Prostate gland (tissue), 2 donors: Measurements from ENCODE around the gene PIPOX. TPM values are rescaled to one million over a fixed set of nuclear protein-coding genes. Genes with fewer than 3 reads are reported as not detected.

Source experiments
- DNase-seq: peaks from one replicate; pipeline ENCODE4 v3.0.0-alpha.2; 2019; ENCODE audit warnings: low spot score
- H3K27ac ChIP-seq, 2 donors: fragments of 200-600 bp; sonication (generic); 2 replicates each; pipeline ENCODE4 v1.5.1; 2017 to 2019
- H3K27me3 ChIP-seq: fragments of 200-600 bp; sonication (generic); replicated peaks from 2 replicates; pipeline ENCODE4 v1.5.1; 2019; ENCODE audit not compliant: insufficient read depth
- H3K36me3 ChIP-seq, 2 donors: fragments of 200-600 bp; sonication (generic); 1 replicate in 1 of 2; 2 replicates in 1 of 2; pipeline versions ENCODE4 v1.5.1 to v1.8.1; 2017 to 2019
- H3K4me1 ChIP-seq: fragments of 200-600 bp; sonication (generic); replicated peaks from 2 replicates; pipeline ENCODE4 v1.5.1; 2019
- H3K4me3 ChIP-seq, 2 donors: fragments of 200-600 bp; sonication (generic); 2 replicates each; pipeline ENCODE4 v1.5.1; 2017 to 2019
- H3K9me3 ChIP-seq: fragments of 200-600 bp; sonication (generic); 2 replicates; pipeline ENCODE4 v1.5.1; 2017
- CTCF ChIP-seq, 4 experiments: fragments of 200-600 bp in 2 of 4; fragments of 450-650 bp in 2 of 4; sonication (generic) in 2 of 4; IDR thresholded peaks; 1 replicate in 3 of 4; 2 replicates in 1 of 4; pipeline ENCODE4 v1.5.1; 2016 to 2019; ENCODE audit warnings: antibody characterized with exemption in 4 of 4, mild to moderate bottlenecking in 2 of 4, moderate library complexity in 2 of 4
- POLR2A ChIP-seq: fragments of 450-650 bp; IDR thresholded peaks from one replicate; pipeline ENCODE4 v1.6.1; 2016; ENCODE audit warnings: antibody characterized with exemption, mild to moderate bottlenecking
- POLR2AphosphoS5 ChIP-seq: sonication (generic); formaldehyde crosslinking; IDR thresholded peaks from one replicate; pipeline ENCODE4 v1.6.1; 2017; ENCODE audit warnings: antibody characterized with exemption
- WGBS: methylation state at CpG from one replicate; pipeline ENCODE4 v1.1.5; 2018; 5-methylcytosine and 5-hydroxymethylcytosine counted together
- intact Hi-C: fragments of 100-400 bp; cut with DNase I; formaldehyde crosslinking; loops from one replicate; pipeline ENCODE4 v1.14.2; 2022
- total RNA-seq, 2 donors: library from RNA; depleted of rRNA; stranded (reverse); fragments of >200 nt; gene quantifications; one replicate each; pipeline ENCODE4 v1.1.0, GENCODE V29; 2016

PIPOX gene
- total RNA-seq, 2 donors from 2014 or later = 3.1 to 6.2 TPM

- Histone ChIP-seq H3K36me3 (no peaks in the 10 kb centered on the region), H3K4me3 (no peak overlapping the region), H3K27me3 (no peaks in the 10 kb centered on the region), H3K9me3 (no peaks in the 10 kb centered on the region), H3K27ac (no peak overlapping the region), H3K4me1 (no peaks in the 10 kb centered on the region)
- TF ChIP-seq POLR2AphosphoS5 (no peak), CTCF (IDR thresholded peaks at IDR 0.05) (no peak), POLR2A (no peak)
- no peak for DNase-seq
- 81% methylated on average over 7 of the region's 7 CpGs for WGBS
- intact Hi-C loops = no loop called here
Measured at GRCh38 chr17:29045734-29046472, 3.0 kb downstream of the PIPOX start.

- H3K9me3 ChIP-seq = no peaks in the 10 kb centered on the region
- TF ChIP-seq POLR2AphosphoS5 (no peak), CTCF (IDR thresholded peaks at IDR 0.05) (no peak), POLR2A (no peak)
- H3K4me3 ChIP-seq = no peak overlapping the region
- no peaks in the 10 kb centered on the region for H3K27me3 ChIP-seq
- H3K4me1 ChIP-seq = no peaks in the 10 kb centered on the region
- no peak for DNase-seq
- H3K27ac ChIP-seq = no peak overlapping the region
- intact Hi-C loops = no loop called here
- H3K36me3 ChIP-seq = no peaks in the 10 kb centered on the region
- 79% methylated on average over 5 of the region's 5 CpGs for WGBS
Measured at GRCh38 chr17:29046473-29046839, 3.5 kb downstream of the PIPOX start.

- WGBS = 50% methylated on average over 10 of the region's 10 CpGs
- intact Hi-C loops = no loop called here
- Histone ChIP-seq H3K4me1 (no peaks in the 10 kb centered on the region), H3K36me3 (no peaks in the 10 kb centered on the region), H3K27me3 (no peaks in the 10 kb centered on the region), H3K27ac (no peak overlapping the region), H3K4me3 (no peak overlapping the region), H3K9me3 (no peaks in the 10 kb centered on the region)
- DNase-seq = no peak
- TF ChIP-seq POLR2AphosphoS5 = no peak
- TF ChIP-seq POLR2A = no peak
Measured at GRCh38 chr17:29048440-29049368, 5.8 kb downstream of the PIPOX start.

- Histone ChIP-seq H3K27ac (no peak overlapping the region), H3K4me1 (no peaks in the 10 kb centered on the region), H3K9me3 (no peaks in the 10 kb centered on the region), H3K36me3 (no peaks in the 10 kb centered on the region), H3K4me3 (no peak overlapping the region), H3K27me3 (no peaks in the 10 kb centered on the region)
- DNase-seq = no peak
- TF ChIP-seq CTCF (IDR thresholded peaks at IDR 0.05) (no peak), POLR2AphosphoS5 (no peak), POLR2A (no peak)
- intact Hi-C loops = no loop called here
- WGBS = 91% methylated on average over 11 of the region's 11 CpGs
Measured at GRCh38 chr17:29049541-29050145, 6.7 kb downstream of the PIPOX start.

GRCh38 chr17:29050176-29050575 is 7.2 kb downstream of the PIPOX start:
- Histone ChIP-seq H3K4me1 (no peaks in the 10 kb centered on the region), H3K36me3 (no peaks in the 10 kb centered on the region), H3K4me3 (no peak overlapping the region), H3K9me3 (no peaks in the 10 kb centered on the region), H3K27ac (no peak overlapping the region), H3K27me3 (no peaks in the 10 kb centered on the region)
- intact Hi-C loops = no loop called here
- 93% methylated on average over 5 of the region's 5 CpGs for WGBS
- DNase-seq = no peak
- TF ChIP-seq CTCF (IDR thresholded peaks at IDR 0.05) (no peak), POLR2AphosphoS5 (no peak), POLR2A (no peak)
